Natural killer cell treated with Interleukin-12 subunit alpha and Interleukin-12 subunit beta and Interleukin-15 and Interleukin-18, amount 100 ng/mL, for 72 hours (primary cell): ENCODE results near the gene VASP. TPM values are rescaled to one million over a fixed set of nuclear protein-coding genes. Genes with fewer than 3 reads are reported as not detected.
A peak's percentile ranks its signal among the peaks of the same experiment; 100 is the strongest.

ENCODE experiments used
- ATAC-seq, 2 donors: fragments of 150-1000 bp; cut with Tn5 transposase in 1 of 2; sonication (Bioruptor Pico), chemical (Tn5 transposase) in 1 of 2; 2 replicates each; pipeline ENCODE4 v1.10.0; 2021
- DNase-seq: peaks from one replicate; pipeline ENCODE4 v3.0.0; 2022; ENCODE audit warnings: low spot score
- H3K27ac Mint-ChIP-seq, 2 donors: 1 replicate in 1 of 2; 2 replicates in 1 of 2; pipeline ENCODE4 v1.8.0; 2022; ENCODE audit warnings: mixed read lengths in 2 of 2, mild to moderate bottlenecking in 1 of 2, moderate library complexity in 1 of 2
- H3K27me3 Mint-ChIP-seq, 2 donors: 1 replicate in 1 of 2; 2 replicates in 1 of 2; pipeline ENCODE4 v1.8.0; 2022; ENCODE audit warnings: mixed read lengths in 2 of 2
- H3K36me3 Mint-ChIP-seq: one replicate; pipeline ENCODE4 v1.8.0; 2022; ENCODE audit warnings: mixed read lengths
- H3K4me1 Mint-ChIP-seq, 2 donors: 1 replicate in 1 of 2; 2 replicates in 1 of 2; pipeline ENCODE4 v1.8.0; 2022; ENCODE audit warnings: low read depth in 2 of 2, mixed read lengths in 2 of 2, mild to moderate bottlenecking in 1 of 2
- H3K4me3 Mint-ChIP-seq: one replicate; pipeline ENCODE4 v1.8.0; 2022; ENCODE audit warnings: mixed read lengths
- H3K9me3 Mint-ChIP-seq: 2 replicates; pipeline ENCODE4 v1.8.0; 2022; ENCODE audit warnings: mixed read lengths
- total RNA-seq, 2 donors: library from RNA; stranded (reverse); gene quantifications; one replicate each; pipeline ENCODE4 v1.2.3, GENCODE V29; 2022

The VASP gene
- total RNA-seq, 2 donors from 2014 or later, result 447 to 589 TPM

GRCh38 chr19:45547965-45548609, 40.8 kb downstream of the VASP start:
- Mint-ChIP-seq H3K27ac (no peak overlapping the region), H3K36me3 (no peaks in the 10 kb centered on the region), H3K4me3 (no peak overlapping the region), H3K4me1 (peaks cover 5 to 12% of the 10 kb centered on the region in 2 donors), H3K27me3 (no peaks in the 10 kb centered on the region), H3K9me3 (no peaks in the 10 kb centered on the region)
- ATAC-seq (no peak), DNase-seq (no peak)

DNA sequence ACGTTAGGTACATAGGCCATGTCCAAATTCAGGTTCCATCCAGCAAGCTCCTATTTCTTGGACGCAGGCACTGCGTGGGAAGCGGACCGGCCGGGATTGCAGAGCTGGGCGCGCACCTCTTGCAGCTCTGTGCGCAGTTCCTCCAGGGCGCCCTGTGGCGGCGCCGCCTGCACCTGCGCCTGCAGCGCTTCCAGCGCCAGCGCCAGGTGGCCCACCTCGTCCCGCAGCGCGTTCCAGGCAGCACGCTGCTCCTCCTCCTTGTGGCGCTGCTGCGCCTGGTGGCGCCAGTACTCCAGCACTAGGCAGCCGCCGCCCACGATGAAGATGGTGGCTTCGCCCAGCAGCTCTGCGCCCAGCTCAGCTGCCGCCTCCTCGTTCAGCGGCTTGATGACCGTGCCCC, 46.2 kb downstream of the VASP start:
- no peaks in the 10 kb centered on the region for H3K36me3 Mint-ChIP-seq
- H3K4me3 Mint-ChIP-seq, result no peak overlapping the region

DNA sequence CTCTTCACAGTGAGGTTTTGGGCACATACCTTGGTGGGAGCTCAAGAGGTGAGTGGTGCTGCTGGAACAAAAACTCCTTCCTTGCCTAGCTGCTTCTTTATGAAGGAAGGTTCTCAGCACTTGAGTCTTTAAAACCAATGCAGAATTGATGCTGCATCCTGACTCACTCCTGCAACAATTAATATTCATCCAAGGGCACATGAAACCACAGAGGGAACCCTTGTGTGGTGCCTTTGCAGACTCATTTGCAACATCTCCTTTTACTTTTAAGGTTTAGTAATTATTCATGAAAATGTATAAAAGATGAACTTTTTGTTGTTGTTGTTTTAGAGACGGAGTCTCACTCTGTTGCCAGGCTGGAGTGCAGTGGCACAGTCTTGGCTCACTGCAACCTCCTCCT, 47.2 kb downstream of the VASP start:
- peaks cover 0 to 17% of the 10 kb centered on the region in 2 donors for H3K4me1 Mint-ChIP-seq
- H3K27me3 Mint-ChIP-seq, result no peaks in the 10 kb centered on the region
- H3K4me3 Mint-ChIP-seq, result no peak overlapping the region
- H3K27ac Mint-ChIP-seq, result no peak overlapping the region
- H3K36me3 Mint-ChIP-seq, result no peaks in the 10 kb centered on the region
- DNase-seq, result no peak
- ATAC-seq, result no peak
- H3K9me3 Mint-ChIP-seq, result no peaks in the 10 kb centered on the region

More for the DNA sequence above, 46.2 kb downstream of the VASP start:
- no peak overlapping the region for H3K27ac Mint-ChIP-seq
- DNase-seq (no peak), ATAC-seq (no peak)
- H3K4me1 Mint-ChIP-seq, result peaks cover 0 to 14% of the 10 kb centered on the region in 2 donors
- no peaks in the 10 kb centered on the region for H3K9me3 Mint-ChIP-seq
- no peaks in the 10 kb centered on the region for H3K27me3 Mint-ChIP-seq

DNA sequence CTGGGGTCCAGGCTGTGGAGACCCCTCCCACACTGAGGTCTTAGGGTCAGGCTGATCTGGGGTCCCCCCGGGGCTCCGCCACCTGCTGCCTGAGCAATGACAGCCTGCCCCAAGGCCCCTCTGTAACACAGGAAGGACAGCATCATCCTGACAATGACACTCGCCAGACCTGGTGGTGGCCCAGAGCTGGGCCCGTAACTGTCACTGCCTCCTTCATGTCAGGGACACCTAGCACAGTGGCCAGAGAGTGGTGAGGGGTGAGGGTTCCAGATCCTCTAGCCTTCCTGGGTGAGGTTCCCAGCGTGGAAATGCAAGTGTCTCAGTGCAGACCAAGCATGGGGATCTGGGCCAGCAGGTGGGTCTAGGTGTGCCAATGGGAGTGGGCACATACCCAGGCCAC, 49.6 kb downstream of the VASP start:
- H3K27ac Mint-ChIP-seq, result no peak overlapping the region
- no peaks in the 10 kb centered on the region for H3K9me3 Mint-ChIP-seq
- no peaks in the 10 kb centered on the region for H3K36me3 Mint-ChIP-seq
- ATAC-seq, result no peak
- DNase-seq, result no peak
- no peaks in the 10 kb centered on the region for H3K27me3 Mint-ChIP-seq
- H3K4me1 Mint-ChIP-seq, result peaks cover 0 to 13% of the 10 kb centered on the region in 2 donors
- no peak overlapping the region for H3K4me3 Mint-ChIP-seq

DNA sequence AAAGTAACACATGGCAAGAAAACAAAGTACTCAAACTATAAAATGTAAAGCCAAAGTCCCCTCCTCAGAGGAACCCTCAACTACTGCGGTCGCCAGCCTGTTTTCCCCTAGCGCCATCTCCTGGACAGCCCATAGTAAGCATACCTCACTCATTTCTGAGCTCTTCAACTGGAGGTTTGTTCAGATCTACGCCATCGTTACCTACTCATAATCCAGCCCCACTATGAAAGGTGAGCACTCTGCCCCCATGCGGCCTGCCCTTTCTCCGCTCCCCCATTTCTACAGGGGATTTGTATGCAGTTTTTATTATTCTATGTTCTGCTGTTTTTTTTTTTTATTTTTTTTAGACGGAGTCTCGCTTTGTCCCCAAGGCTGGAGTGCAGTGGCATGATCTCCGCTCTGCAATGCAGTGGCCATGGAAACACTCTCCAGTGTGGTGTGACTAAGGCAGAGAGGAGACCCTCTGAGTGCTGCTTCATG, 51.2 kb downstream of the VASP start:
- no peaks in the 10 kb centered on the region for H3K36me3 Mint-ChIP-seq
- no peaks in the 10 kb centered on the region for H3K27me3 Mint-ChIP-seq
- peaks cover 0 to 15% of the 10 kb centered on the region in 2 donors for H3K4me1 Mint-ChIP-seq
- DNase-seq (no peak), ATAC-seq (peak; percentile 79 to 87)
- no peaks in the 10 kb centered on the region for H3K9me3 Mint-ChIP-seq
- no peak overlapping the region for H3K4me3 Mint-ChIP-seq
- H3K27ac Mint-ChIP-seq, result peak overlapping the region in 1 of 2 donors; percentile 73

GRCh38 chr19:45560038-45560437, 52.8 kb downstream of the VASP start:
- no peaks in the 10 kb centered on the region for H3K9me3 Mint-ChIP-seq
- no peak for DNase-seq
- H3K36me3 Mint-ChIP-seq, result no peaks in the 10 kb centered on the region
- H3K4me3 Mint-ChIP-seq, result no peak overlapping the region
- no peaks in the 10 kb centered on the region for H3K27me3 Mint-ChIP-seq
- no peak for ATAC-seq
- H3K27ac Mint-ChIP-seq, result no peak overlapping the region
- H3K4me1 Mint-ChIP-seq, result peaks cover 0 to 15% of the 10 kb centered on the region in 2 donors

DNA sequence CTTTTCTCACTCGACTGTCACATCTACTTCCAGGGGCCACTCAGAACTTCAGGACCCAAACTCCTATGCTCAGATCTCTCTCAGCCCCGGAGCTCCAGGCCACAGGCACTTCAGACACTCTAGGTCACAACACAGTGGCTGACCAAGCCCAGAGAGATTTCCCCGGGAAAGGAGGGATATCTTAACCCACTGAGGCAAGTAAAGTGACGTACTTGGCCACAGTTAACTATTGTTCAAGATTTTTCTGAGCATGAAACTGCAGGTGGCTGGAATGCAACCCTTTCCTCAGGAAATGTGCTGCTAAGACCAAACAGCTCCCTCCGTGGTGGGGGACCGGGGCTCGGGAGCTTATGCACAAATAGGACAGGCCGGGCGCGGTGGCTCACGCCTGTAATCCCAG, 53.4 kb downstream of the VASP start:
- Mint-ChIP-seq H3K27ac (peak overlapping the region in 1 of 2 donors; percentile 6), H3K36me3 (no peaks in the 10 kb centered on the region), H3K4me3 (no peak overlapping the region), H3K9me3 (no peaks in the 10 kb centered on the region), H3K4me1 (peaks cover 0 to 15% of the 10 kb centered on the region in 2 donors), H3K27me3 (no peaks in the 10 kb centered on the region)
- DNase-seq (no peak), ATAC-seq (no peak)

- H3K4me3 Mint-ChIP-seq, result no peak overlapping the region
- peaks cover 0 to 6% of the 10 kb centered on the region in 2 donors for H3K4me1 Mint-ChIP-seq
- no peaks in the 10 kb centered on the region for H3K36me3 Mint-ChIP-seq
- H3K27ac Mint-ChIP-seq, result no peak overlapping the region
- H3K9me3 Mint-ChIP-seq, result no peaks in the 10 kb centered on the region
- ATAC-seq (no peak), DNase-seq (no peak)
- H3K27me3 Mint-ChIP-seq, result no peaks in the 10 kb centered on the region
Observed at GRCh38 chr19:45564131-45564780, 57.0 kb downstream of the VASP start.

DNA sequence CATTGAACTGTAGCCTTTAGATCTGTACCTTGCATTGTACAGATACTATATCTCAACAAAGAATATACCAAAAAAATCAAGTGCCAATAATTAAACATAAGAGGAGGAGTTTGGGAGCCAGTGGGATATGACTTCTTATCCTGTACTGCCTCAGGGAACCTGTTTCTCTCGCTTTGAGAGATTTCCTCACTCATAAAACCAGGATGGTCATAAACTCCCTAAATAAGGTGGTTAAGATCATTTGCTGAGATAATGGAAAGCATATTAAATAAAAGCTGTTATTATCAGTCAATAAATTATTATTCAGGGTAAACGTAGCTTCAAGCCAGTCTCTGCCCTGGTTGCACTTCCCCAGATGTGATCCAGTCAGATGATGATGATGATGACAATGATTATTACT, 60.3 kb downstream of the VASP start:
- Mint-ChIP-seq H3K4me1 (peaks cover 4 to 9% of the 10 kb centered on the region in 2 donors), H3K9me3 (no peaks in the 10 kb centered on the region)
- ATAC-seq, result no peak

DNA sequence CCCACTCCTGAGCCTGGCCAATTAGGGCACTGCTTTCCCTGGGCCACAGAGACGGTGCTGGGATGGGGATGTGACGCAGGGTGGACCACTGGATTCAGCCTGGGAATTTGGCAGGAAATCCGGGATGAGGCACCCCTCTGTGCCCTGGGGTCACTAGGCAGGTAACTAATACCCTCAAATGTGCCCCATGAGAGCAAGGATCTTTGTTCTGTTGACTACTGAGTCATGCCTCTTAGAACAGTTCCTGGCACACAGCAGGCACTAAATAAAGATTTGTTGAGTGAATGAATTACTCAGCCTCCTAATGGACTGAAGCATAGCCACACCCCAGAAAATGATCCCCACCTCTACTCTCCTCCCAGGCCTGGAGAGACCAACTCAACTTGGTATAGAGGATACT, 61.5 kb downstream of the VASP start:
- DNase-seq, result no peak
- Mint-ChIP-seq H3K9me3 (no peaks in the 10 kb centered on the region), H3K27me3 (no peaks in the 10 kb centered on the region), H3K27ac (no peak overlapping the region), H3K4me3 (no peak overlapping the region), H3K36me3 (no peaks in the 10 kb centered on the region), H3K4me1 (peaks cover 4 to 10% of the 10 kb centered on the region in 2 donors)
- no peak for ATAC-seq

More for the DNA sequence above, 60.3 kb downstream of the VASP start:
- no peaks in the 10 kb centered on the region for H3K27me3 Mint-ChIP-seq
- no peaks in the 10 kb centered on the region for H3K36me3 Mint-ChIP-seq
- peak overlapping the region in 1 of 2 donors; percentile 72 for H3K27ac Mint-ChIP-seq
- H3K4me3 Mint-ChIP-seq, result no peak overlapping the region
- DNase-seq, result no peak

- Mint-ChIP-seq H3K4me1 (peaks cover 4 to 10% of the 10 kb centered on the region in 2 donors), H3K27me3 (no peaks in the 10 kb centered on the region), H3K4me3 (no peak overlapping the region), H3K36me3 (no peaks in the 10 kb centered on the region), H3K27ac (peak overlapping the region in 1 of 2 donors; percentile 58), H3K9me3 (no peaks in the 10 kb centered on the region)
- no peak for DNase-seq
- peak; percentile 65 to 74 for ATAC-seq
Observed at GRCh38 chr19:45569619-45570421, 62.5 kb downstream of the VASP start.

DNA sequence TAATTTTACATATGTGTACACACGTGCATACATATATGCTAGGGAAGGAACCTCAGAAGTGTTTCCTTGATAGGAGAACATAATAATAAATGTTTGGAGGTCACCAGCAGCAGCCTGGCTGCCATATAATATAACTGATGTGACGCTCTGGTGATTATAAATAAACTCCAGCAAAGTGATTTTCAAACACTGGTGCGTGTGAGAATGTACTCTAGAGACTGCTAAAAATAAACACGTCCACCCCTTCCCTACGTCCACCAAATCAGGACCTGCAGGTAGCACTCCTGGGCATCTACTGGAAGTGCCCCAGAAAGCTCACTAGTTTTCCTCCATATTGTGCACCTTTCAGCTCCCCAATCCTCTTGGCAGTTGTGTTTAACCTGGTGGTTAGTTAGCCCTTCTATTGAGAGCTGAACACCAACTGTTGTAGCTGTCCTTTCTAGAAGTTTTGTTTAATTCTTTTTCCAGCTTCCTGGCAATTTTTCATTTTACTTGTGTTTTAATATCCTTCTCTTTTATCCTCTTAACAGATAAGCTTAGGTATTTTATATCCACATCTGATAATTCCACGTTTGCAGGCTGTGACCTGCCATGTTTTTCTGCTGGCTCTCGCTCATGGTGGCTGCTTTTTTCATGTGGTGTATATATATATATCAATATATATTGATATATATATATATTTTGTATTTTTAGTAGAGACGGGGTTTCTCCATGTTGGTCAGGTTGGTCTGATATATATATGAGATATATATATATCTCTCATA, 64.4 kb downstream of the VASP start:
- Mint-ChIP-seq H3K27ac (no peak overlapping the region), H3K4me3 (no peak overlapping the region)
- no peak for ATAC-seq

GRCh38 chr19:45574526-45574925, 67.2 kb downstream of the VASP start:
- no peak overlapping the region for H3K4me3 Mint-ChIP-seq
- no peaks in the 10 kb centered on the region for H3K27me3 Mint-ChIP-seq
- H3K36me3 Mint-ChIP-seq, result no peaks in the 10 kb centered on the region
- no peak for ATAC-seq
- H3K27ac Mint-ChIP-seq, result no peak overlapping the region
- DNase-seq, result no peak
- no peaks in the 10 kb centered on the region for H3K9me3 Mint-ChIP-seq
- H3K4me1 Mint-ChIP-seq, result peaks cover 24 to 27% of the 10 kb centered on the region in 2 donors

More for the DNA sequence above, 64.4 kb downstream of the VASP start:
- Mint-ChIP-seq H3K4me1 (peaks cover 6 to 12% of the 10 kb centered on the region in 2 donors), H3K9me3 (no peaks in the 10 kb centered on the region), H3K27me3 (no peaks in the 10 kb centered on the region), H3K36me3 (no peaks in the 10 kb centered on the region)
- DNase-seq, result no peak
